HepG2 (cell line): ENCODE results near the gene F7. TPM values are rescaled to one million over a fixed set of nuclear protein-coding genes. Genes with fewer than 3 reads are reported as not detected.

Experiments
- AHDC1 ChIP-seq: sonication (generic); formaldehyde crosslinking; IDR thresholded peaks from 2 replicates; pipeline ENCODE4 v1.5.1; 2020; ENCODE audit warnings: mild to moderate bottlenecking, missing genetic modification reagents, borderline replicate concordance
- CENPX ChIP-seq: sonication (generic); formaldehyde crosslinking; IDR thresholded peaks from 2 replicates; pipeline ENCODE4 v1.9.0; 2021; ENCODE audit warnings: mild to moderate bottlenecking, missing genetic modification reagents, moderate library complexity
- CTCF ChIP-seq: sonication (generic); formaldehyde crosslinking; IDR thresholded peaks from 2 replicates; pipeline ENCODE4 v1.5.0; 2020; ENCODE audit warnings: mild to moderate bottlenecking, missing genetic modification reagents, moderate library complexity
- HMGXB3 ChIP-seq: sonication (generic); formaldehyde crosslinking; IDR thresholded peaks from 2 replicates; pipeline ENCODE4 v1.4.0; 2020; ENCODE audit warnings: missing genetic modification reagents, borderline replicate concordance
- PCBP1 ChIP-seq: fragments of 200-400 bp; formaldehyde crosslinking; IDR thresholded peaks from 2 replicates; pipeline ENCODE4 v1.6.1; 2017; ENCODE audit warnings: mild to moderate bottlenecking, low read depth, low read length, borderline replicate concordance
- REL ChIP-seq: sonication (generic); formaldehyde crosslinking; conservative IDR thresholded peaks from 2 replicates; pipeline ENCODE4 v1.8.0; 2022; ENCODE audit warnings: mild to moderate bottlenecking, missing genetic modification reagents, moderate library complexity
- RORA ChIP-seq: sonication (generic); formaldehyde crosslinking; IDR thresholded peaks from 2 replicates; pipeline ENCODE4 v1.5.0; 2020; ENCODE audit warnings: mild to moderate bottlenecking, missing genetic modification reagents, moderate library complexity
- SIX4 ChIP-seq: sonication (generic); formaldehyde crosslinking; IDR thresholded peaks from 2 replicates; pipeline ENCODE4 v1.4.0; 2020; ENCODE audit warnings: missing genetic modification reagents
- SNRNP70 ChIP-seq: fragments of 200-400 bp; formaldehyde crosslinking; IDR thresholded peaks from 2 replicates; pipeline ENCODE4 v1.6.1; 2017; ENCODE audit warnings: mild to moderate bottlenecking, low read depth, low read length, moderate library complexity
- SRSF1 ChIP-seq: fragments of 200-400 bp; formaldehyde crosslinking; optimal IDR thresholded peaks from 2 replicates; pipeline ENCODE3; 2017; ENCODE audit warnings: mild to moderate bottlenecking, low read depth, low read length, moderate library complexity
- TBX2 ChIP-seq: sonication (generic); formaldehyde crosslinking; IDR thresholded peaks from 2 replicates; pipeline ENCODE4 v1.5.0; 2020; ENCODE audit warnings: missing genetic modification reagents, mild to moderate bottlenecking, borderline replicate concordance
- TCF12 ChIP-seq, 2 experiments: fragments of 450-650 bp in 1 of 2; sonication (generic) in 1 of 2; formaldehyde crosslinking in 1 of 2; IDR thresholded peaks; 2 replicates each; pipeline versions ENCODE4 v1.6.1 to v1.8.0; 2017 to 2022; ENCODE audit warnings: antibody characterized with exemption in 1 of 2, mild to moderate bottlenecking in 1 of 2, missing genetic modification reagents in 1 of 2, moderate library complexity in 1 of 2
- ZNF274 ChIP-seq: sonication (generic); formaldehyde crosslinking; IDR thresholded peaks from 2 replicates; pipeline ENCODE4 v1.5.1; 2020; ENCODE audit warnings: mild to moderate bottlenecking, missing genetic modification reagents
- ZNF414 ChIP-seq: sonication (generic); formaldehyde crosslinking; IDR thresholded peaks from 2 replicates; pipeline ENCODE4 v1.5.0; 2020; ENCODE audit warnings: missing genetic modification reagents
- ZNF879 ChIP-seq: sonication (generic); formaldehyde crosslinking; IDR thresholded peaks from 2 replicates; pipeline ENCODE4 v1.8.1; 2023; ENCODE audit warnings: missing genetic modification reagents
- polyA plus RNA-seq, 8 experiments: library from polyadenylated mRNA; depleted of rRNA in 3 of 8; stranded (reverse) in 7 of 8; unstranded in 1 of 8; fragments of >200 nt; fragmentation: Illumina TruSeq in 4 of 8; extraction: Trizol in 4 of 8; gene quantifications; 2 replicates each; pipeline versions ENCODE4 v1.2.1 to v1.2.3, GENCODE V29; 2011 to 2016; ENCODE audit warnings: low read depth in 4 of 8, missing spikeins in 1 of 8, mixed read lengths in 1 of 8; ENCODE audit not compliant: insufficient read depth in 1 of 8
- total RNA-seq, 5 experiments: library from RNA; depleted of rRNA; stranded (reverse); fragments of >200 nt; fragmentation: Illumina TruSeq; extraction: Trizol; gene quantifications; 2 replicates each; pipeline ENCODE4 v1.2.3, GENCODE V29; 2016; ENCODE audit warnings: low read depth in 1 of 5

Gene F7
- total and polyA plus RNA-seq, 2 of the 13 experiments (the other 11 are each of a cell fraction or from before 2014, with no cell fraction given), result 12.6 to 26.5 TPM

- TF ChIP-seq AHDC1 (CRISPR knock-in tag) (0 out of 2 replicates have a peak, but pooled peaks have one; percentile 32), ZNF414 (0 out of 2 replicates have a peak, but pooled peaks have one; percentile 7), SNRNP70 (no peak), SIX4 (CRISPR knock-in tag) (no peak), RORA (CRISPR knock-in tag) (no peak), SRSF1 (peak; percentile 72), ZNF274 (CRISPR knock-in tag) (peak; percentile 40; the same call in 1 of the 2 replicates), ZNF879 (CRISPR knock-in tag) (no peak; the same call in 1 of the 2 replicates), REL (no peak), HMGXB3 (CRISPR knock-in tag) (no peak), TBX2 (peak; percentile 46), CENPX (CRISPR knock-in tag) (no peak), TCF12 (IDR thresholded peaks at IDR 0.05) (no peak), TCF12 (CRISPR knock-in tag; IDR thresholded peaks at IDR 0.05) (0 out of 2 replicates have a peak, but pooled peaks have one; percentile 43), PCBP1 (0 out of 2 replicates have a peak, but pooled peaks have one; percentile 24), CTCF (CRISPR knock-in tag) (peak; percentile 18)
These were observed 47.6 kb downstream of the F7 start (continued) for GRCh38 chr13:113152984-113153809.
